Sigmoid colon (tissue), 7 donors: ENCODE data around the gene CREBL2. TPM values are rescaled to one million over a fixed set of nuclear protein-coding genes. Genes with fewer than 3 reads are reported as not detected.

Experiments
- DNase-seq: peaks from one replicate; pipeline ENCODE4 v3.0.0-alpha.2; 2019
- H3K27ac ChIP-seq, 4 donors: fragments of 200-600 bp; sonication (generic); one replicate each; pipeline ENCODE4 v1.5.1; 2016 to 2019; ENCODE audit warnings: mild to moderate bottlenecking in 1 of 4
- H3K27me3 ChIP-seq, 3 donors: fragments of 200-600 bp; sonication (generic); one replicate each; pipeline ENCODE4 v1.5.1; 2019; ENCODE audit warnings: mild to moderate bottlenecking in 1 of 3
- H3K36me3 ChIP-seq, 4 donors: fragments of 200-600 bp; sonication (generic); one replicate each; pipeline ENCODE4 v1.5.1; 2016 to 2019
- H3K4me1 ChIP-seq, 4 donors: fragments of 200-600 bp; sonication (generic); one replicate each; pipeline ENCODE4 v1.5.1; 2017 to 2019
- H3K4me3 ChIP-seq, 4 donors: fragments of 200-600 bp; sonication (generic); one replicate each; pipeline ENCODE4 v1.5.1; 2017 to 2019; ENCODE audit warnings: mild to moderate bottlenecking in 2 of 4, moderate library complexity in 1 of 4
- H3K9me3 ChIP-seq, 4 donors: fragments of 200-600 bp in 3 of 4; sonication (generic) in 3 of 4; one replicate each; pipeline versions ENCODE4 v1.5.1 to v1.6.1; 2013 to 2019
- CTCF ChIP-seq, 4 experiments: fragments of 450-650 bp in 3 of 4; fragments of 200-600 bp in 1 of 4; IDR thresholded peaks; one replicate each; pipeline ENCODE4 v1.5.1; 2016 to 2019; ENCODE audit warnings: antibody characterized with exemption in 4 of 4, mild to moderate bottlenecking in 3 of 4, moderate library complexity in 2 of 4
- EP300 ChIP-seq, 4 donors: sonication (generic); formaldehyde crosslinking; IDR thresholded peaks; one replicate each; pipeline ENCODE4 v1.6.1; 2017; ENCODE audit warnings: antibody characterized with exemption in 4 of 4
- POLR2A ChIP-seq, 2 donors: fragments of 450-650 bp; IDR thresholded peaks; one replicate each; pipeline ENCODE4 v1.6.1; 2016; ENCODE audit warnings: antibody characterized with exemption in 2 of 2, mild to moderate bottlenecking in 2 of 2, moderate library complexity in 2 of 2
- POLR2AphosphoS5 ChIP-seq, 4 donors: sonication (generic); formaldehyde crosslinking; IDR thresholded peaks; one replicate each; pipeline ENCODE4 v1.6.1; 2017; ENCODE audit warnings: antibody characterized with exemption in 4 of 4
- WGBS, 2 donors: extraction: QIAGEN DNeasy Blood & Tissue Kit; methylation state at CpG; one replicate each; pipeline ENCODE4 v1.1.7; 2013; 5-methylcytosine and 5-hydroxymethylcytosine counted together
- intact Hi-C: fragments of 100-400 bp; cut with DNase I; formaldehyde crosslinking; loops from one replicate; pipeline ENCODE4 v1.15.1; 2023
- polyA plus RNA-seq, 3 donors: library from polyadenylated mRNA; stranded (reverse); fragments of 200-250 nt; gene quantifications; one replicate each; pipeline ENCODE4 v1.2.3, GENCODE V29; 2013
- total RNA-seq, 4 donors: library from RNA; depleted of rRNA; stranded (reverse); fragments of >200 nt; gene quantifications; one replicate each; pipeline ENCODE4 v1.1.0, GENCODE V29; 2016
- donor health status: healthy with polysubstance abuse.
- donor health status: Bipolar disorder and iron deficiency.
- donor health status: healthy.

The CREBL2 gene
- total and polyA plus RNA-seq, 7 donors: 19.0 to 59.9 (median 37.8) TPM

GRCh38 chr12:12689647-12690300, 78.1 kb downstream of the CREBL2 start:
- TF ChIP-seq POLR2A (IDR thresholded peaks at IDR 0.05) (no peak), CTCF (IDR thresholded peaks at IDR 0.05) (no peak), EP300 (IDR thresholded peaks at IDR 0.05) (no peak), POLR2AphosphoS5 (IDR thresholded peaks at IDR 0.05) (no peak)
- intact Hi-C loops: no loop called here
- WGBS, 2 donors: 89 to 91% methylated on average over 5 of the region's 5 CpGs

GRCh38 chr12:12691549-12691948, 79.9 kb downstream of the CREBL2 start:
- Histone ChIP-seq H3K9me3 (no peaks in the 10 kb centered on the region), H3K4me3 (no peak overlapping the region), H3K4me1 (peaks cover 0 to 5% (median 0%) of the 10 kb centered on the region in 4 donors), H3K27ac (no peak overlapping the region), H3K27me3 (no peaks in the 10 kb centered on the region), H3K36me3 (no peaks in the 10 kb centered on the region)
- intact Hi-C loops: no loop called here
- DNase-seq: no peak
- TF ChIP-seq CTCF (IDR thresholded peaks at IDR 0.05): no peak
- TF ChIP-seq POLR2A (IDR thresholded peaks at IDR 0.05): no peak
- no peak for TF ChIP-seq EP300 (IDR thresholded peaks at IDR 0.05)
- no peak for TF ChIP-seq POLR2AphosphoS5 (IDR thresholded peaks at IDR 0.05)
- WGBS, 2 donors: 83 to 92% methylated on average over 2 of the region's 2 CpGs

More at GRCh38 chr12:12689647-12690300, 78.1 kb downstream of the CREBL2 start:
- H3K4me3 ChIP-seq: no peak overlapping the region
- no peak overlapping the region for H3K27ac ChIP-seq
- no peaks in the 10 kb centered on the region for H3K4me1 ChIP-seq
- H3K36me3 ChIP-seq: no peaks in the 10 kb centered on the region
- no peak for DNase-seq
- H3K9me3 ChIP-seq: no peaks in the 10 kb centered on the region
- no peaks in the 10 kb centered on the region for H3K27me3 ChIP-seq

- Histone ChIP-seq H3K4me1 (peaks cover 0 to 10% (median 0%) of the 10 kb centered on the region in 4 donors), H3K4me3 (no peak overlapping the region), H3K36me3 (no peaks in the 10 kb centered on the region), H3K27me3 (no peaks in the 10 kb centered on the region), H3K27ac (no peak overlapping the region), H3K9me3 (no peaks in the 10 kb centered on the region)
- DNase-seq: no peak
- TF ChIP-seq CTCF (IDR thresholded peaks at IDR 0.05): no peak
- no peak for TF ChIP-seq POLR2A (IDR thresholded peaks at IDR 0.05)
- TF ChIP-seq POLR2AphosphoS5 (IDR thresholded peaks at IDR 0.05): no peak
- no peak for TF ChIP-seq EP300 (IDR thresholded peaks at IDR 0.05)
- intact Hi-C loops: no loop called here
- 84 to 93% methylated on average over 3 of the region's 3 CpGs for WGBS, 2 donors
Measured at GRCh38 chr12:12693111-12693671, 81.5 kb downstream of the CREBL2 start.

Other genes starting within 250 kb of the CREBL2 start
- gene DUSP16, start 49.0 kb upstream of the CREBL2 start, total RNA-seq: 10 to 100 TPM in 3 of 4 donors, 1 to 10 TPM in 1; 8.6 to 13.8 (median 11.2) TPM
- gene DUSP16, start 49.0 kb upstream of the CREBL2 start, polyA plus RNA-seq: 10 to 100 TPM; 13.8 to 27.3 (median 21.1) TPM
- under 1 TPM in 1 of 4 donors, not detected in 3; 0.36 TPM for gene GPR19, start 84.3 kb downstream of the CREBL2 start, total RNA-seq
- under 1 TPM in 1 of 3 donors, not detected in 2; 0.98 TPM for gene GPR19, start 84.3 kb downstream of the CREBL2 start, polyA plus RNA-seq
- gene CDKN1B, start 105.5 kb downstream of the CREBL2 start, total RNA-seq: 100 to 1,000 TPM in 1 of 4 donors, 10 to 100 TPM in 3; 52.5 to 106 (median 81.3) TPM
- 10 to 100 TPM; 36.8 to 47.1 (median 43.8) TPM for gene CDKN1B, start 105.5 kb downstream of the CREBL2 start, polyA plus RNA-seq
- 10 to 100 TPM; 13.9 to 24.8 (median 19.9) TPM for gene APOLD1, start 173.8 kb downstream of the CREBL2 start, total RNA-seq
- 1 to 10 TPM in 2 of 3 donors, under 1 TPM in 1; 0.46 to 8.0 (median 6.0) TPM for gene APOLD1, start 173.8 kb downstream of the CREBL2 start, polyA plus RNA-seq
- gene DDX47, start 201.5 kb downstream of the CREBL2 start, total RNA-seq: 10 to 100 TPM; 42.9 to 56.9 (median 49.7) TPM
- 10 to 100 TPM; 22.8 to 33.3 (median 26.1) TPM for gene DDX47, start 201.5 kb downstream of the CREBL2 start, polyA plus RNA-seq